Omental fat pad (tissue), 4 donors: ENCODE results near the gene MUC21. TPM values are rescaled to one million over a fixed set of nuclear protein-coding genes. Genes with fewer than 3 reads are reported as not detected.

Experiments used
- ATAC-seq: fragments of 150-250 bp; one replicate; pipeline ENCODE4 v1.9.1; 2016; ENCODE audit warnings: mild to moderate bottlenecking, moderate library complexity; ENCODE audit not compliant: low FRiP score
- DNase-seq: peaks from one replicate; pipeline ENCODE4 v3.0.0-alpha.2; 2019; ENCODE audit warnings: low spot score
- total RNA-seq, 4 donors: library from RNA; depleted of rRNA; stranded (reverse); fragments of >200 nt; gene quantifications; one replicate each; pipeline ENCODE4 v1.1.0, GENCODE V29; 2016
- TF ChIP-seq, protein P1 (sequence below), 3 donors: fragments of 450-650 bp; IDR thresholded peaks; one replicate each; pipeline ENCODE4 v1.5.1; 2016 to 2017; ENCODE audit warnings: antibody characterized with exemption in 3 of 3, mild to moderate bottlenecking in 3 of 3, moderate library complexity in 2 of 3

Gene MUC21
- total RNA-seq, 4 donors from 2014 or later = not detected

DNA sequence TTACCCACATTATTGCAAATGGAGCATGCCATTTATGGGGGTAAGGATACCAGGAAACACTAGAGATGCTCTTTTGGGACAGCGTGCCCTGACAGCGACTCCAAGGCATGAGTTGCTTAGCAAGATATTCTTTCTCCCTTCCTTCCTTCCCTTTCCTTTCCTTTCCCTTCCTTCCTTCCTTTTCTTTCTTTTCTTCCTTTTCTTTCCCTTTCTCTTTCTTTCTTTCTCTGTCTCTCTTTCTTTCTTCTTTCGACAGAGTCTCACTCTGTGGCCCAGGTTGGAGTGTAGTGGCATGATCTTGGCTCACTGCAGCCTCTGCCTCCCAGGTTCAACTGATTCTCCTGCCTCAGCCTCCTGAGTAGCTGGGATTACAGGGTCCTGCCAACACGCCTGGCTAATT is 39.5 kb upstream of the MUC21 start:
- TF ChIP-seq, protein P1, sequence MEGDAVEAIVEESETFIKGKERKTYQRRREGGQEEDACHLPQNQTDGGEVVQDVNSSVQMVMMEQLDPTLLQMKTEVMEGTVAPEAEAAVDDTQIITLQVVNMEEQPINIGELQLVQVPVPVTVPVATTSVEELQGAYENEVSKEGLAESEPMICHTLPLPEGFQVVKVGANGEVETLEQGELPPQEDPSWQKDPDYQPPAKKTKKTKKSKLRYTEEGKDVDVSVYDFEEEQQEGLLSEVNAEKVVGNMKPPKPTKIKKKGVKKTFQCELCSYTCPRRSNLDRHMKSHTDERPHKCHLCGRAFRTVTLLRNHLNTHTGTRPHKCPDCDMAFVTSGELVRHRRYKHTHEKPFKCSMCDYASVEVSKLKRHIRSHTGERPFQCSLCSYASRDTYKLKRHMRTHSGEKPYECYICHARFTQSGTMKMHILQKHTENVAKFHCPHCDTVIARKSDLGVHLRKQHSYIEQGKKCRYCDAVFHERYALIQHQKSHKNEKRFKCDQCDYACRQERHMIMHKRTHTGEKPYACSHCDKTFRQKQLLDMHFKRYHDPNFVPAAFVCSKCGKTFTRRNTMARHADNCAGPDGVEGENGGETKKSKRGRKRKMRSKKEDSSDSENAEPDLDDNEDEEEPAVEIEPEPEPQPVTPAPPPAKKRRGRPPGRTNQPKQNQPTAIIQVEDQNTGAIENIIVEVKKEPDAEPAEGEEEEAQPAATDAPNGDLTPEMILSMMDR (IDR thresholded peaks at IDR 0.05) = no peak
- DNase-seq = no peak

DNA sequence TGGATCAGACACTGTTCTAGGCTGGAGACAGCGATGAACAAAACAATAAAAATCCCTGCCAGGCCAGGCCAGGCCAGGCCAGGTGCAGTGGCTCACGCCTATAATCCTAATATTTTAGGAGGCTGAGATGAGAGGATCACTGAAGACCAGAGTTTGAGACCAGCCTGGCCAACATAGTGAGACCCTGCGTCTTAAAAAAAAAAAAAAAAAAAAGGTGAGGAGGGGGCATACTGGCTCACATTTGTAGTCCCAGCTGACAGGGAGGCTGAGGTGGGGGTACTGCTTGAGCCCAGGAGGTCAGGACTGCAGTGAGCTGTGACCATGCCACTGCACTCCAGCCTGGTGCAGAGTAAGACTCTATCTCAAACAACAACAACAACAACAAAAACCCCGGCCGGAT is 38.2 kb upstream of the MUC21 start:
- TF ChIP-seq, protein P1 (IDR thresholded peaks at IDR 0.05) = no peak
- DNase-seq (no peak), ATAC-seq (no peak)

More for the DNA sequence above, 39.5 kb upstream of the MUC21 start:
- ATAC-seq = no peak

DNA sequence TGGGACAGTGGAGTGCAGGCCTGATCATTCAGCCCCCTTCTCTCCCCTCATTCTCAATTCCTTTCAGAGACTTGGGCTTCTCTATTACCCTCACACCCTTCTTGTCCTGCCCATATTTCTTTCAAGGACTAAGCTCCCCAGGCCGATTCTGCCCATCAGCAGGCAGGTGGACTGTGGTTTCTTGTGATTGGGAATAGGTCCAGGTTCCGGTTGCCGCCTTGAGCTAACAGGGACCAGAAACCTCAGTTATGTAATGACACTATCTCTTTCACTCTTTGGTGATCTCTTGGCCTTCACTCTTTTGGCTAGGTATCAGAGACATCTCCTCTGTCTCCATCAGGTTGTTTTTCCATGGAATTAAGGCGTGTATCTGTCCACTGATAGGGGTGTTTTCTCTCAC is 36.3 kb upstream of the MUC21 start:
- ATAC-seq = no peak
- DNase-seq = no peak
- TF ChIP-seq, protein P1 (IDR thresholded peaks at IDR 0.05) = no peak

DNA sequence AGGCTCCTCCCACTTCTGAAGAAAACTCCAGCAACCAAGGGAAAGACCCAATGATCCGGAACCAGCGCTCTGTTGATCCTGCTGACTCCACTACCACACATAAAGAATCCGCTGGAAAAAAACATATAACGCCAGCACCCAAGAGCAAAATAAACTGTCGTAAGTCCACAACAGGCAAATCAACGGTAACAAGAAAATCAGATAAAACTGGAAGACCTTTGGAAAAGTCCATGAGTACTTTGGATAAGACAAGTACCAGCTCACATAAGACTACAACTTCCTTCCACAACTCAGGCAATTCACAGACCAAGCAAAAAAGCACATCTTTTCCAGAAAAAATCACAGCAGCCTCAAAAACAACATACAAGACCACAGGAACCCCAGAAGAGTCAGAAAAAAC is 34.7 kb upstream of the MUC21 start:
- TF ChIP-seq, protein P1 (IDR thresholded peaks at IDR 0.05) = no peak
- DNase-seq (no peak), ATAC-seq (no peak)

DNA sequence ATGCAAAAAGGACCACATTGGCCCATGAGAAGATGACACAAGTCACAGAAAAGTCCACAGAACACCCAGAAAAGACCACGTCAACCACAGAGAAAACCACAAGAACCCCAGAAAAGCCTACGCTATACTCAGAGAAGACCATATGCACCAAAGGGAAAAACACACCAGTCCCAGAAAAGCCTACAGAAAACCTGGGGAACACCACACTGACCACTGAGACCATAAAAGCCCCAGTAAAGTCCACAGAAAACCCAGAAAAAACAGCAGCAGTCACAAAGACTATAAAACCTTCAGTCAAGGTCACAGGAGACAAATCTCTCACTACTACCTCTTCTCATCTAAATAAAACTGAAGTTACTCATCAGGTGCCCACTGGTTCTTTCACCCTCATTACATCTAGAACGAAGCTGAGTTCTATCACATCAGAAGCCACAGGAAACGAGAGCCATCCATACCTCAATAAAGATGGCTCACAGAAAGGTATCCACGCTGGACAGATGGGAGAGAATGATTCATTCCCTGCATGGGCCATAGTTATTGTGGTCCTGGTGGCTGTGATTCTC is 31.5 kb upstream of the MUC21 start:
- ATAC-seq (no peak), DNase-seq (no peak)
- TF ChIP-seq, protein P1 (IDR thresholded peaks at IDR 0.05) = no peak

DNA sequence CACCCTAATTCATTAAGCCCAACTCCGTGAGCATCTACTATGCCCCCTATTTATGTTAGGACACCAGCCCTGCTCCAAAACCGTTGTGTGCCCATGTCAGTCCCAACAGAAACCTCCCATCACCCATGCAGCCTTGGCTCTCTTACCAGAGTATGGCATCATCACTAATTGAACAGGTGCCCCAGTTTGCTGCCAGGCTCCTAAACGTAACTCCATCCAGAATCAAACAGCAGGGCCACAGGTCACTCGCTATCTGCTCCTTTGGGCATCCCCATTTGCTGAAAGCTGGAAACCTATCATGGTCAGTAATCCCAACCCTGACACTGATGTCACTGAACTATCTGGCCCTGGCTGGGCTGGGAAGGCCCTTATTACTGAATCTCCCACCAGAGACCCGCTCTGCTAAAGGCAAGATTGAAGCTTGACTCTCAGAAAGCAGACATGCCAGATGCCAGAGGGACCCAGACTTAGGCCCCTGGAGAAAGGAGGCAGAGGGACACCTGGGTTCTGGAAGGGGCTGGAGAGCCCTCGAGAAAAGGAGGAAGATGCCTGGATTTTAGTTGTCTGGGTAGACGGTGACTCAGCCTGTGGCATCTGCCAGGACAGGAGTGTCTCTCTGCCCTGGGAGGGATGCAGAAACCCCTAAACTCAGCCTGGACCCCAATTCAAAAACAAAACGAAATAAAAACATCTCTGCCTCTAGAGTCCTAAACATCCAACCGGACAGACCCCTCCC is 28.7 kb upstream of the MUC21 start:
- TF ChIP-seq, protein P1 (IDR thresholded peaks at IDR 0.05) = no peak
- no peak for DNase-seq
- ATAC-seq = peak; percentile 31
